Measurements from ENCODE around the gene PPP2R1A.

DNA sequence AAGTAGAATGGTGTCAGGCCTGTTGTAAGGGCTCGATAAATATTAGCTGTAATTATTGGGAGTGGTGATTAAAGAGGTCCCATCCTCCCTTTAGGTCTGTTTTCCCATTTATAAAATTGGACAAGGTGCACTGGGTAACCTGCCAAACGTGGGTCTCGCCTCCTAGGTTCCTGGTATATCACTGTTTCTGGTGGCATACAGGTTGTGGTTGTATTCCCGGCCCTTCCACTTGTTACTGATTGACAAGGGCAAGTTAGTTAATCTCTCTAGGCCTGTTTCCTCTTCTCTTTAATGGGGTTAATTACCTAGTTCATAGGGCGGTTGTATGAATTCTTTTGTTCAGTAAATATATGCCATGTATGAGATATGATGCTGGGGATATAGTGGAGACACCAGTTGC, 1.5 kb downstream of the PPP2R1A start:
- no peak for TF ChIP-seq CTCF (IDR thresholded peaks at IDR 0.05; ENCODE audit: low read depth, low read length, poor library complexity, severe bottlenecking)
- no peak for TF ChIP-seq EZH2phosphoT487 (IDR thresholded peaks at IDR 0.05; ENCODE audit: borderline replicate concordance, low read length)
